PC-9 (cell line): Measurements from ENCODE around the gene TRAPPC3.

ENCODE experiments used
- EZH2 ChIP-seq: fragments of 200-600 bp; sonication (generic); IDR thresholded peaks from 2 replicates; pipeline ENCODE4 v1.8.0; 2017; ENCODE audit warnings: antibody characterized with exemption, low read depth
- TF ChIP-seq, protein P1 (sequence below): fragments of 200-600 bp; sonication (generic); conservative IDR thresholded peaks from 2 replicates; pipeline ENCODE4 v1.6.1; 2017; ENCODE audit warnings: mixed run types, antibody characterized with exemption, mild to moderate bottlenecking, moderate library complexity

GRCh38 chr1:36128126-36128904 is 21.0 kb downstream of the TRAPPC3 start:
- TF ChIP-seq, protein P1, sequence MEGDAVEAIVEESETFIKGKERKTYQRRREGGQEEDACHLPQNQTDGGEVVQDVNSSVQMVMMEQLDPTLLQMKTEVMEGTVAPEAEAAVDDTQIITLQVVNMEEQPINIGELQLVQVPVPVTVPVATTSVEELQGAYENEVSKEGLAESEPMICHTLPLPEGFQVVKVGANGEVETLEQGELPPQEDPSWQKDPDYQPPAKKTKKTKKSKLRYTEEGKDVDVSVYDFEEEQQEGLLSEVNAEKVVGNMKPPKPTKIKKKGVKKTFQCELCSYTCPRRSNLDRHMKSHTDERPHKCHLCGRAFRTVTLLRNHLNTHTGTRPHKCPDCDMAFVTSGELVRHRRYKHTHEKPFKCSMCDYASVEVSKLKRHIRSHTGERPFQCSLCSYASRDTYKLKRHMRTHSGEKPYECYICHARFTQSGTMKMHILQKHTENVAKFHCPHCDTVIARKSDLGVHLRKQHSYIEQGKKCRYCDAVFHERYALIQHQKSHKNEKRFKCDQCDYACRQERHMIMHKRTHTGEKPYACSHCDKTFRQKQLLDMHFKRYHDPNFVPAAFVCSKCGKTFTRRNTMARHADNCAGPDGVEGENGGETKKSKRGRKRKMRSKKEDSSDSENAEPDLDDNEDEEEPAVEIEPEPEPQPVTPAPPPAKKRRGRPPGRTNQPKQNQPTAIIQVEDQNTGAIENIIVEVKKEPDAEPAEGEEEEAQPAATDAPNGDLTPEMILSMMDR = no peak
- TF ChIP-seq EZH2 = no peak
